Fibroblast of lung (primary cell): ENCODE data around the gene YBX1. TPM values are rescaled to one million over a fixed set of nuclear protein-coding genes. Genes with fewer than 3 reads are reported as not detected.
"Not testable (repeated sequence)": the region's sequence is repeated elsewhere in the genome, so short reads cannot be mapped to it uniquely, and the experiment has no call there.

Source experiments
- DNase-seq, 2 donors: peaks; one replicate each; pipeline versions ENCODE4 v3.0.0 to v3.0.0-alpha.2; 2010; ENCODE audit warnings: low read depth in 2 of 2
- H2AFZ ChIP-seq: 2 replicates; pipeline ENCODE4 v1.5.1; 2012; ENCODE audit warnings: low read length, control low read depth, inconsistent platforms
- H3K27ac ChIP-seq: 2 replicates; pipeline ENCODE4 v1.5.1; 2011; ENCODE audit warnings: low read length, control low read depth; ENCODE audit not compliant: insufficient read depth
- H3K27me3 ChIP-seq: 2 replicates; pipeline ENCODE4 v1.5.1; 2011; ENCODE audit warnings: mild to moderate bottlenecking, low read length; ENCODE audit not compliant: control insufficient read depth, insufficient read depth
- H3K36me3 ChIP-seq: 2 replicates; pipeline ENCODE4 v1.5.1; 2011; ENCODE audit warnings: low read length; ENCODE audit not compliant: control insufficient read depth, insufficient read depth
- H3K4me1 ChIP-seq: 2 replicates; pipeline ENCODE4 v1.5.1; 2011; ENCODE audit warnings: low read length; ENCODE audit not compliant: control insufficient read depth, insufficient read depth; ENCODE audit errors: extremely low read depth
- H3K4me2 ChIP-seq: 2 replicates; pipeline ENCODE4 v1.5.1; 2011; ENCODE audit warnings: low read length, control low read depth; ENCODE audit not compliant: insufficient read depth; ENCODE audit errors: extremely low read depth
- H3K4me3 ChIP-seq, 4 experiments: fragments of 200-600 bp in 1 of 4; sonication (generic) in 1 of 4; replicated peaks in 1 of 4; 2 replicates each; pipeline ENCODE4 v1.5.1; 2011 to 2016; ENCODE audit warnings: low read length in 4 of 4, low read depth in 3 of 4, mild to moderate bottlenecking in 3 of 4, control low read depth in 2 of 4, inconsistent platforms in 1 of 4, mixed read lengths in 1 of 4; ENCODE audit not compliant: insufficient read depth in 1 of 4; ENCODE audit errors: control extremely low read depth in 1 of 4
- H3K79me2 ChIP-seq: 2 replicates; pipeline ENCODE4 v1.5.1; 2012; ENCODE audit warnings: mild to moderate bottlenecking, low read length, inconsistent platforms; ENCODE audit not compliant: control insufficient read depth, insufficient read depth
- H3K9ac ChIP-seq: 2 replicates; pipeline ENCODE4 v1.5.1; 2011; ENCODE audit warnings: mild to moderate bottlenecking, low read length, control low read depth; ENCODE audit not compliant: insufficient read depth
- H3K9me3 ChIP-seq: 2 replicates; pipeline ENCODE4 v1.5.1; 2012; ENCODE audit warnings: low read depth, low read length; ENCODE audit not compliant: control insufficient read depth, insufficient read depth
- H4K20me1 ChIP-seq: 2 replicates; pipeline ENCODE4 v1.5.1; 2011; ENCODE audit warnings: low read length; ENCODE audit not compliant: control insufficient read depth, insufficient read depth; ENCODE audit errors: extremely low read depth
- EZH2 ChIP-seq: IDR thresholded peaks from 2 replicates; pipeline ENCODE4 v1.5.1; 2012; ENCODE audit warnings: low read length, control low read depth, mild to moderate bottlenecking; ENCODE audit errors: missing control alignments
- polyA plus RNA-seq, 2 donors: library from polyadenylated mRNA; depleted of rRNA in 1 of 2; stranded (reverse) in 1 of 2; unstranded in 1 of 2; fragments of >200 nt; gene quantifications; 2 replicates each; pipeline ENCODE4 v1.2.1, GENCODE V29; 2011 to 2012; ENCODE audit warnings: missing spikeins in 1 of 2
- total RNA-seq: library from RNA; depleted of rRNA; stranded (reverse); fragments of >200 nt; gene quantifications from 2 replicates; pipeline ENCODE4 v1.2.1, GENCODE V29; 2014
- TF ChIP-seq, protein P1 (sequence below), 2 donors: IDR thresholded peaks in 1 of 2; conservative IDR thresholded peaks in 1 of 2; 1 replicate in 1 of 2; 2 replicates in 1 of 2; pipeline ENCODE4 v1.5.1; 2011 to 2012; ENCODE audit warnings: low read length in 2 of 2, control low read depth in 1 of 2, inconsistent platforms in 1 of 2, low read depth in 1 of 2, mild to moderate bottlenecking in 1 of 2

The YBX1 gene
- total and polyA plus RNA-seq, 2 donors (not counting 1 experiment from before 2014, with no cell fraction given) = 795 to 799 TPM

DNA sequence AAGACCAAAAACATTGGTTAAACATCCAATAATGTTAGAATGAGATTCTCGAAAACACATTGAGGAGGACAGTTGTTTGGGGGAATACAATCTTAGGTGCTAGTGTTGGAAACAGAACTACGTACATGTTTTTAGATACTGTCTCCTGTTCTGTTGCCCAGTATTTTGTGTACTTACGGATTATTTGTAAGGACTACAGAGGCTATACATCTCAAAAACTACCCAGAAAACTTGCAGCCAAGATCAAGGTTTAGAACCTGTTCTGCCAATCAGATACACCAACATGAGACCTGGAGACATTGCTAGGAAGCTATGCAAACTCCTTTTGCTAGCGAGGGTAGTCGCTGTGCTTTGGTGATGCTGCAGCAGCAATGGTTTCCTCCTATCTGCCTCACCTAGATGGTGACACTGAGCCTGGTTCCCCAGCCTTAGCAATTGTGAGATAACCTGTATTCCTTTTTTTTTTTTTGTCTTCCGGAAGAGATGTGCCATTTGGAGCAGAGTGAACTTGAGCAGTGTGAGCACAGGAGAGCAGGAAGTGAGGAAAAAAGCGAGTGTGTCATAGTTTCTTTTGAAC, 21.8 kb downstream of the YBX1 start:
- TF ChIP-seq EZH2 = no peak
- TF ChIP-seq, protein P1, sequence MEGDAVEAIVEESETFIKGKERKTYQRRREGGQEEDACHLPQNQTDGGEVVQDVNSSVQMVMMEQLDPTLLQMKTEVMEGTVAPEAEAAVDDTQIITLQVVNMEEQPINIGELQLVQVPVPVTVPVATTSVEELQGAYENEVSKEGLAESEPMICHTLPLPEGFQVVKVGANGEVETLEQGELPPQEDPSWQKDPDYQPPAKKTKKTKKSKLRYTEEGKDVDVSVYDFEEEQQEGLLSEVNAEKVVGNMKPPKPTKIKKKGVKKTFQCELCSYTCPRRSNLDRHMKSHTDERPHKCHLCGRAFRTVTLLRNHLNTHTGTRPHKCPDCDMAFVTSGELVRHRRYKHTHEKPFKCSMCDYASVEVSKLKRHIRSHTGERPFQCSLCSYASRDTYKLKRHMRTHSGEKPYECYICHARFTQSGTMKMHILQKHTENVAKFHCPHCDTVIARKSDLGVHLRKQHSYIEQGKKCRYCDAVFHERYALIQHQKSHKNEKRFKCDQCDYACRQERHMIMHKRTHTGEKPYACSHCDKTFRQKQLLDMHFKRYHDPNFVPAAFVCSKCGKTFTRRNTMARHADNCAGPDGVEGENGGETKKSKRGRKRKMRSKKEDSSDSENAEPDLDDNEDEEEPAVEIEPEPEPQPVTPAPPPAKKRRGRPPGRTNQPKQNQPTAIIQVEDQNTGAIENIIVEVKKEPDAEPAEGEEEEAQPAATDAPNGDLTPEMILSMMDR (conservative IDR thresholded peaks at IDR 0.05 in 1 of 2, IDR thresholded peaks at IDR 0.05 in 1 of 2; ENCODE audit: low read depth in 1 of 2, low read length in 2 of 2) = no peak
- Histone ChIP-seq H3K27ac (no peak overlapping the region), H3K4me3 (no peak overlapping the region), H3K27me3 (no peaks in the 10 kb centered on the region), H3K79me2 (peaks cover 9% of the 10 kb centered on the region), H3K9ac (no peak overlapping the region), H3K36me3 (peaks cover 16% of the 10 kb centered on the region), H3K4me2 (no peak overlapping the region), H2AFZ (no peak overlapping the region), H4K20me1 (no peaks in the 10 kb centered on the region), H3K4me1 (no peaks in the 10 kb centered on the region), H3K9me3 (no peaks in the 10 kb centered on the region)
- no peak for DNase-seq

DNA sequence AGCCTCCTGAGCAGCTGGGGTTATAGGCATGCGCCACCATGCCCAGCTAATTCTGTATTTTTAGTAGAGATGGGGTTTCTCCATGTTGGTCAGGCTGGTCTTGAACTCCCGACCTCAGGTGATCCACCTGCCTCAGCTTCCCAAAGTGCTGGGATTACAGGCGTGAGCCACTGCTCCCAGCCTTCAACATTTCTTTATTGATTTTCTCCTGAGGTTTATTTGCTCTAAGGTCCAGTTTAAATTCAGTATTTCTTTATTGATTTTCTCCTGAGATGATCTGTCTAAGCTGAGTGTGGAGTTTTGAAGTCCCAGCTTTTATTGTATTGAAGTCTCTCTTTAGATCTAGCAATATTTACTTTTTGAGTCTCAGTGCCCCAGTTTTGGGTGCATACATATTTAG, 30.6 kb downstream of the YBX1 start:
- H4K20me1 ChIP-seq, DNase-seq, H3K9ac ChIP-seq, H3K36me3 ChIP-seq, H2AFZ ChIP-seq, H3K9me3 ChIP-seq, H3K27me3 ChIP-seq, H3K4me3 ChIP-seq, H3K79me2 ChIP-seq, H3K4me2 ChIP-seq, H3K27ac ChIP-seq, H3K4me1 ChIP-seq: not testable (repeated sequence)

DNA sequence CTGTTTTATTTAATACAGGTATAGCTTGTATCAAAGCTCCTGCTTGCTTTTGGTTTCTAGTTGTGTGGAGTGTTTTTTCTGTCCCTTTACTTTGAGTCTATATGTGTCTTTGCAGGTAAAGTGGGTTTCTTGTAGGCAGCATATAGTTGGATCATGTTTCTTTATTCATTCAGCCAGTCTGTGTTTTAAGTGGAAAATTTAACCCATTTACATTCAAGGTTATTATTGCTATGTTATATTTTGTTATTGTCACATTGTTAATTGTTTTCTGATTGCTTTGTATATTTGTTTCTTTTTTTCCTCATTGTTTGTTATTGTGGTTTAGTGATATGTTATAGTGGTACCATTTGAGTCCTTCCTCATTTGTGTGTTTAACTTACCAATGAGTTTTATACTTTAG, 31.1 kb downstream of the YBX1 start:
- no peak overlapping the region for H2AFZ ChIP-seq
- H3K27me3 ChIP-seq = no peaks in the 10 kb centered on the region
- H3K4me3 ChIP-seq = no peak overlapping the region
- H3K79me2 ChIP-seq = peaks cover 4% of the 10 kb centered on the region
- no peak overlapping the region for H3K9ac ChIP-seq
- TF ChIP-seq, protein P1 (conservative IDR thresholded peaks at IDR 0.05 in 1 of 2, IDR thresholded peaks at IDR 0.05 in 1 of 2; ENCODE audit: low read depth in 1 of 2, low read length in 2 of 2) = no peak
- TF ChIP-seq EZH2 = no peak
- H4K20me1 ChIP-seq = no peaks in the 10 kb centered on the region
- no peak overlapping the region for H3K27ac ChIP-seq
- H3K36me3 ChIP-seq = peaks cover 1% of the 10 kb centered on the region
- H3K9me3 ChIP-seq = no peaks in the 10 kb centered on the region
- no peak overlapping the region for H3K4me2 ChIP-seq
- no peak for DNase-seq
- no peaks in the 10 kb centered on the region for H3K4me1 ChIP-seq

DNA sequence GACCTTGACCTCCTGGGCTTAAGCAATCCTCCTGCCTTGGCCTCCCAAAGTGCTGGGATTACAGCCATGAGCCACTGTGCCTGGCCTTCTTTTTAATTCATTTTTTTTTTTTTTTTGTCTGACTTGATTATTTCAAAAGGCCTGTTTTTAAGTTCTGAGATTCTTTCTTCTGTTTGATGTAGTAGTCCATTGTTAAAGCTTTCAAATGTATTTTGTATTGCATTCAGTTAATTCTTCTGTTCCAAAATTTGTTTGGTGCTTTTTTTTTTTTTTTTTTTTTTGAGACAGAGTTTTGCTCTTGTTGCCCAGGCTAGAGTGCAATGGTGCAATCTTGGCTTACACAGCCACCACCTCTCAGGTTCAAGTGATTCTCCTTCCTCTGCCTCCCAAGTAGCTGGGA, 32.2 kb downstream of the YBX1 start:
- H4K20me1 ChIP-seq, H3K79me2 ChIP-seq, H3K9ac ChIP-seq, H3K9me3 ChIP-seq, H3K4me2 ChIP-seq, H3K36me3 ChIP-seq, H3K27ac ChIP-seq, H2AFZ ChIP-seq, DNase-seq, H3K4me3 ChIP-seq, H3K27me3 ChIP-seq, H3K4me1 ChIP-seq: not testable (repeated sequence)
